CD14-positive monocyte (primary cell): ENCODE data around the gene PPP1CC. TPM values are rescaled to one million over a fixed set of nuclear protein-coding genes. Genes with fewer than 3 reads are reported as not detected.

Source experiments
- DNase-seq, 3 donors: peaks; one replicate each; pipeline ENCODE4 v3.0.0-alpha.2; 2011 to 2022
- H2AFZ ChIP-seq: 2 replicates; pipeline ENCODE4 v1.6.0; 2012; ENCODE audit warnings: mild to moderate bottlenecking, low read depth, low read length, inconsistent platforms; ENCODE audit not compliant: insufficient read depth, poor library complexity, severe bottlenecking
- H3K27ac ChIP-seq, 2 donors: 1 replicate in 1 of 2; 2 replicates in 1 of 2; pipeline ENCODE4 v1.5.1; 2012 to 2013; ENCODE audit warnings: low read length in 2 of 2, control low read depth in 1 of 2, inconsistent platforms in 1 of 2, low read depth in 1 of 2, mild to moderate bottlenecking in 1 of 2
- H3K27me3 ChIP-seq, 2 donors: one replicate each; pipeline versions ENCODE4 v1.6.0 to v1.6.1; 2011 to 2013; ENCODE audit warnings: low read length in 2 of 2; ENCODE audit not compliant: control insufficient read depth in 2 of 2, insufficient read depth in 2 of 2
- H3K36me3 ChIP-seq, 2 donors: replicated peaks in 1 of 2; 1 replicate in 1 of 2; 2 replicates in 1 of 2; pipeline versions ENCODE4 v1.5.1 to v1.6.1; 2012 to 2013; ENCODE audit warnings: low read length in 2 of 2, control low read depth in 1 of 2, inconsistent platforms in 1 of 2, mild to moderate bottlenecking in 1 of 2; ENCODE audit not compliant: insufficient read depth in 2 of 2, control insufficient read depth in 1 of 2
- H3K4me1 ChIP-seq, 2 donors: 1 replicate in 1 of 2; 2 replicates in 1 of 2; pipeline versions ENCODE4 v1.5.1 to v1.6.1; 2012 to 2013; ENCODE audit warnings: low read length in 2 of 2, control low read depth in 1 of 2, inconsistent platforms in 1 of 2, mild to moderate bottlenecking in 1 of 2, moderate library complexity in 1 of 2; ENCODE audit not compliant: insufficient read depth in 2 of 2, control insufficient read depth in 1 of 2
- H3K4me2 ChIP-seq: replicated peaks from 2 replicates; pipeline ENCODE3; 2012; ENCODE audit warnings: low read length, moderate library complexity, mild to moderate bottlenecking; ENCODE audit not compliant: poor library complexity, severe bottlenecking; ENCODE audit errors: extremely low read depth
- H3K4me3 ChIP-seq, 3 experiments: fragments of 200-600 bp in 1 of 3; sonication (generic) in 1 of 3; replicated peaks in 1 of 3; 1 replicate in 2 of 3; 2 replicates in 1 of 3; pipeline ENCODE4 v1.5.1; 2011 to 2013; ENCODE audit warnings: low read length in 3 of 3, mild to moderate bottlenecking in 3 of 3, control low read depth in 2 of 3, low read depth in 2 of 3, inconsistent platforms in 1 of 3, moderate library complexity in 1 of 3
- H3K79me2 ChIP-seq: 2 replicates; pipeline ENCODE4 v1.6.0; 2012; ENCODE audit warnings: mild to moderate bottlenecking, control low read depth, inconsistent platforms, low read length, moderate library complexity; ENCODE audit not compliant: insufficient read depth
- H3K9ac ChIP-seq: 2 replicates; pipeline ENCODE4 v1.6.0; 2017; ENCODE audit warnings: low read length, mild to moderate bottlenecking; ENCODE audit not compliant: insufficient read depth, poor library complexity, severe bottlenecking
- H3K9me3 ChIP-seq, 2 donors: replicated peaks in 1 of 2; 1 replicate in 1 of 2; 2 replicates in 1 of 2; pipeline versions ENCODE4 v1.5.1 to v1.6.1; 2012 to 2013; ENCODE audit warnings: low read length in 2 of 2, control low read depth in 1 of 2; ENCODE audit not compliant: control insufficient read depth in 1 of 2, insufficient read depth in 1 of 2
- H4K20me1 ChIP-seq: 2 replicates; pipeline ENCODE4 v1.6.0; 2012; ENCODE audit warnings: mild to moderate bottlenecking, low read length, control low read depth, moderate library complexity; ENCODE audit not compliant: insufficient read depth
- H3K27ac Mint-ChIP-seq, 7 donors: one replicate each; pipeline ENCODE4 v1.8.0; 2020; ENCODE audit warnings: mild to moderate bottlenecking in 7 of 7, mixed read lengths in 7 of 7, moderate library complexity in 6 of 7, inconsistent platforms in 2 of 7
- H3K27me3 Mint-ChIP-seq, 3 donors: one replicate each; pipeline ENCODE4 v1.8.0; 2021 to 2022; ENCODE audit warnings: low read depth in 3 of 3, mild to moderate bottlenecking in 3 of 3, mixed read lengths in 3 of 3, moderate library complexity in 3 of 3, inconsistent platforms in 1 of 3
- H3K36me3 Mint-ChIP-seq, 2 donors: one replicate each; pipeline ENCODE4 v1.8.0; 2020; ENCODE audit warnings: mixed read lengths in 2 of 2, inconsistent platforms in 1 of 2, mild to moderate bottlenecking in 1 of 2
- H3K4me1 Mint-ChIP-seq: one replicate; pipeline ENCODE4 v1.8.0; 2020; ENCODE audit warnings: mild to moderate bottlenecking, mixed read lengths
- H3K4me3 Mint-ChIP-seq, 2 donors: one replicate each; pipeline ENCODE4 v1.8.0; 2020; ENCODE audit warnings: mild to moderate bottlenecking in 2 of 2, mixed read lengths in 2 of 2, moderate library complexity in 1 of 2
- H3K9me3 Mint-ChIP-seq, 7 donors: one replicate each; pipeline ENCODE4 v1.8.0; 2020 to 2022; ENCODE audit warnings: mixed read lengths in 7 of 7, mild to moderate bottlenecking in 6 of 7, moderate library complexity in 6 of 7, inconsistent platforms in 2 of 7
- CTCF ChIP-seq: fragments of 200-600 bp; IDR thresholded peaks from one replicate; pipeline ENCODE4 v1.8.0; 2022; ENCODE audit warnings: antibody characterized with exemption, mild to moderate bottlenecking
- WGBS: methylation state at CpG from one replicate; pipeline ENCODE4 v1.1.5; 2013; ENCODE audit warnings: missing lambda C conversion rate; ENCODE audit not compliant: insufficient coverage; 5-methylcytosine and 5-hydroxymethylcytosine counted together
- intact Hi-C, 2 donors: fragments of 100-400 bp; cut with micrococcal nuclease; formaldehyde crosslinking; loops; one replicate each; pipeline versions ENCODE4 v1.15.0 to v1.15.1; 2023
- polyA plus RNA-seq, 3 donors: library from polyadenylated mRNA; depleted of rRNA in 1 of 3; unstranded in 2 of 3; stranded (reverse) in 1 of 3; fragments of 300-500 nt in 2 of 3; fragments of >200 nt in 1 of 3; fragmentation: Illumina TruSeq in 2 of 3; gene quantifications; 1 replicate in 2 of 3; 2 replicates in 1 of 3; pipeline ENCODE4 v1.2.3, GENCODE V29; 2012 to 2021

Gene PPP1CC
- polyA plus RNA-seq, 3 donors, result 63.2 to 139 (median 128) TPM

- H3K4me2 ChIP-seq, result no peak overlapping the region
- H4K20me1 ChIP-seq, result peaks cover 79% of the 10 kb centered on the region
- H3K27ac ChIP-seq, result no peak overlapping the region
- H3K79me2 ChIP-seq, result peaks cover 74% of the 10 kb centered on the region
- Mint-ChIP-seq H3K27ac (no peak overlapping the region), H3K36me3 (peaks cover 65 to 79% of the 10 kb centered on the region in 2 donors), H3K27me3 (no peaks in the 10 kb centered on the region), H3K9me3 (no peaks in the 10 kb centered on the region), H3K4me3 (no peak overlapping the region), H3K4me1 (peaks cover 63% of the 10 kb centered on the region)
- TF ChIP-seq CTCF, result no peak
- H3K27me3 ChIP-seq, result no peaks in the 10 kb centered on the region
- no peak overlapping the region for H2AFZ ChIP-seq
- intact Hi-C loops, result loop anchor here in 1 of 2 donors (10.0 kb wide), 1 partner anchor 60 kb away; no protein-coding TSS in a partner anchor
- H3K9me3 ChIP-seq, result no peaks in the 10 kb centered on the region
- H3K36me3 ChIP-seq, result peaks cover 35 to 72% of the 10 kb centered on the region in 2 donors
- no peak for DNase-seq
- no peak overlapping the region for H3K9ac ChIP-seq
- WGBS, result 100% methylated on average over 4 of the region's 7 CpGs
- H3K4me1 ChIP-seq, result peaks cover 52 to 64% of the 10 kb centered on the region in 2 donors
- no peak overlapping the region for H3K4me3 ChIP-seq
These were observed 58.3 kb downstream of the PPP1CC start for GRCh38 chr12:110684312-110684836.

- H3K36me3 ChIP-seq, result peaks cover 39 to 72% of the 10 kb centered on the region in 2 donors
- H3K4me3 Mint-ChIP-seq, result no peak overlapping the region
These were observed 58.8 kb downstream of the PPP1CC start for GRCh38 chr12:110683888-110684287.

More at GRCh38 chr12:110683888-110684287, 58.8 kb downstream of the PPP1CC start:
- peaks cover 54 to 66% of the 10 kb centered on the region in 2 donors for H3K4me1 ChIP-seq
- TF ChIP-seq CTCF, result no peak
- no peak overlapping the region for H3K4me3 ChIP-seq
- H2AFZ ChIP-seq, result no peak overlapping the region
- H3K4me2 ChIP-seq, result no peak overlapping the region
- no peaks in the 10 kb centered on the region for H3K9me3 ChIP-seq
- Mint-ChIP-seq H3K27me3 (no peaks in the 10 kb centered on the region), H3K27ac (no peak overlapping the region), H3K36me3 (peaks cover 65 to 82% of the 10 kb centered on the region in 2 donors), H3K9me3 (no peaks in the 10 kb centered on the region), H3K4me1 (peaks cover 67% of the 10 kb centered on the region)
- WGBS, result 100% methylated on average over 1 of the region's 2 CpGs
- intact Hi-C loops, result loop anchor here in 1 of 2 donors (10.0 kb wide), 1 partner anchor 59 kb away; no protein-coding TSS in a partner anchor
- no peak for DNase-seq
- H3K79me2 ChIP-seq, result peaks cover 78% of the 10 kb centered on the region
- peaks cover 84% of the 10 kb centered on the region for H4K20me1 ChIP-seq
- no peaks in the 10 kb centered on the region for H3K27me3 ChIP-seq
- H3K9ac ChIP-seq, result no peak overlapping the region
- no peak overlapping the region for H3K27ac ChIP-seq
